Measurements from ENCODE around the gene G6PC3. TPM values are rescaled to one million over a fixed set of nuclear protein-coding genes. Genes with fewer than 3 reads are reported as not detected.

The G6PC3 gene
- total and polyA plus RNA-seq, 2 experiments from 2014 or later = 36.1 to 132 TPM

DNA sequence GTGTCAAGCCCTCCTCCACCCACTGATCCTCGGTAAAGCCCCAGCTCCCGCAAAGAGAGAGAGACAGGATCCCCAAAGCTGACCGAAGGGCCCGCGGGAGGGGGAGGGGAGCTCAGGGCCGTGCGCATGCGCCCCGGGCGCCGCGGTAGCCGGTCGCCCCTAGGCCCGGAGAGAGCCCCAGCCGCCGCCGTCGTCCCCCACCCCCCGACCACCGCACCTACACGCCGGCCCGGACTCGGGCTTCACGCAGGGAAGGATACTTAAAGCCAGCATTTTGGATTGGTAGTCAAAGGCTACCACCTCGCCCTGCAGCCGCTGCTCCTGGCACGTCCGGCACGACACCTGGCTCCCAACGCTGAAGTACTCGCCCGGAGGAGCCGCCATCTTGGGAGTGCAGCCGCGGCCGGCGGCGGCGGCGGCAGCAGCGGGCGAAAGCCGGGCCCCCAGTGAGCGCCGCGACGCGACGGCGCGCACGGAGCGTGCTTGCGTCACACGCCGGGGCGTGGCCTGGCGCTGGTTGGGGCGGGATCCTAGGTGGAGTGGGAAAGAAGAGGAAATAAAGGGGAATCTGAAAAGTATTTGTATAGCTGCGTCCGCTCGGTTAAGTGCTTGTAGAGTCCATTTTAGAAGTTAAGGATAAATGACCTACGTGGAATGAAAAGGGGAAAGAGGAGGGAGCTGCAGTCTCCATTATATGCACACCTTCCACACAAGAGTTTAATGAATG, 4.2 kb upstream of the G6PC3 start, which contains the start of gene LSM12:
TSS of gene LSM12 (minus strand) at position 468 of the 727 bp plus-strand sequence. CDS start at position 384, 84 bp downstream.
- H2AFZ ChIP-seq = peak within 1 kb of the TSS; percentile 65
- H3K9me2 ChIP-seq (replicated peaks; ENCODE audit: insufficient read depth) = no peaks in the 10 kb centered on the region
- WGBS (ENCODE audit: low lambda C conversion rate, missing lambda C conversion rate) = under 1% methylated on average over 46 of the region's 65 CpGs
- DNase-seq (ENCODE audit: low spot score) = peak; percentile 96
- H3K9me3 ChIP-seq (ENCODE audit: low read depth) = no peaks in the 10 kb centered on the region
- peak within 1 kb of the TSS; percentile 99 for H3K27ac ChIP-seq
- no peaks in the 10 kb centered on the region for H3K27me3 ChIP-seq
- TF ChIP-seq, protein P1, sequence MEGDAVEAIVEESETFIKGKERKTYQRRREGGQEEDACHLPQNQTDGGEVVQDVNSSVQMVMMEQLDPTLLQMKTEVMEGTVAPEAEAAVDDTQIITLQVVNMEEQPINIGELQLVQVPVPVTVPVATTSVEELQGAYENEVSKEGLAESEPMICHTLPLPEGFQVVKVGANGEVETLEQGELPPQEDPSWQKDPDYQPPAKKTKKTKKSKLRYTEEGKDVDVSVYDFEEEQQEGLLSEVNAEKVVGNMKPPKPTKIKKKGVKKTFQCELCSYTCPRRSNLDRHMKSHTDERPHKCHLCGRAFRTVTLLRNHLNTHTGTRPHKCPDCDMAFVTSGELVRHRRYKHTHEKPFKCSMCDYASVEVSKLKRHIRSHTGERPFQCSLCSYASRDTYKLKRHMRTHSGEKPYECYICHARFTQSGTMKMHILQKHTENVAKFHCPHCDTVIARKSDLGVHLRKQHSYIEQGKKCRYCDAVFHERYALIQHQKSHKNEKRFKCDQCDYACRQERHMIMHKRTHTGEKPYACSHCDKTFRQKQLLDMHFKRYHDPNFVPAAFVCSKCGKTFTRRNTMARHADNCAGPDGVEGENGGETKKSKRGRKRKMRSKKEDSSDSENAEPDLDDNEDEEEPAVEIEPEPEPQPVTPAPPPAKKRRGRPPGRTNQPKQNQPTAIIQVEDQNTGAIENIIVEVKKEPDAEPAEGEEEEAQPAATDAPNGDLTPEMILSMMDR (IDR thresholded peaks at IDR 0.05; ENCODE audit: poor library complexity) = no peak
- no peak for TF ChIP-seq EZH2 (IDR thresholded peaks at IDR 0.05; ENCODE audit: borderline replicate concordance)
- no peak for TF ChIP-seq EZH2phosphoT487 (IDR thresholded peaks at IDR 0.05; ENCODE audit: low read depth, severe bottlenecking, unreplicated experiment)
- H3K36me3 ChIP-seq (replicated peaks; ENCODE audit: insufficient read depth, low read depth) = peaks cover 5% of the 10 kb centered on the region
- H4K20me1 ChIP-seq (ENCODE audit: insufficient read depth, poor library complexity, severe bottlenecking) = peaks cover 22% of the 10 kb centered on the region
- peak within 1 kb of the TSS; percentile 83 for H3K4me3 ChIP-seq
- H3K4me1 ChIP-seq (ENCODE audit: insufficient read depth) = peaks cover 29% of the 10 kb centered on the region
- H3K79me2 ChIP-seq = peaks cover 51% of the 10 kb centered on the region
- H3K4me2 ChIP-seq = peak within 1 kb of the TSS; percentile 96

DNA sequence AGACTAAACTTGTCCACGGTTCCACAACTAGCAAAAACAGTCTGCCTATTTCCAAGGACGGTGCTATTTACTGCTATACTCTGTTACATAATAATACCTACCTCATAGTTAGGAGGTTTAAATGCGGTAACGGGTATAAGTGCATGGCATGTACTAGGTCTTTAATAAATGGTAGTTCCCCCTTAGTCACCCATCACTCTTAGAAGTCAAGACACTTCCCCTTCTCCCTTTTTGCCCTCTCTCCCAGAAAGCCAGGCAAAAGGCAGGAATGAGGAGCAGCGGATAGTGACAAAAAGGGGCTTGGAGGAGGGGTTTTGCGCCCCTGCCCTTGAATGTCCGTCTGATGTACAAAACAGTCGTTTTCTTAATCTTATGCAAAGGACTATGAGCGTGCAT, 3.0 kb upstream of the G6PC3 start:
- WGBS (ENCODE audit: low lambda C conversion rate, missing lambda C conversion rate) = 95% methylated on average over 9 of the region's 9 CpGs
- Histone ChIP-seq H3K36me3 (replicated peaks; ENCODE audit: insufficient read depth, low read depth) (peaks cover 5% of the 10 kb centered on the region), H3K9me3 (ENCODE audit: low read depth) (no peaks in the 10 kb centered on the region), H4K20me1 (ENCODE audit: insufficient read depth, poor library complexity, severe bottlenecking) (peaks cover 22% of the 10 kb centered on the region), H3K79me2 (peaks cover 51% of the 10 kb centered on the region), H3K4me2 (peak overlapping the region; percentile 73), H3K27me3 (no peaks in the 10 kb centered on the region), H3K27ac (peak overlapping the region; percentile 99), H3K9me2 (replicated peaks; ENCODE audit: insufficient read depth) (no peaks in the 10 kb centered on the region), H3K4me1 (ENCODE audit: insufficient read depth) (peaks cover 38% of the 10 kb centered on the region), H3K4me3 (no peak overlapping the region), H2AFZ (peak overlapping the region; percentile 45)
- TF ChIP-seq EZH2 (IDR thresholded peaks at IDR 0.05; ENCODE audit: borderline replicate concordance) (no peak), EZH2phosphoT487 (IDR thresholded peaks at IDR 0.05; ENCODE audit: low read depth, severe bottlenecking, unreplicated experiment) (no peak)
- TF ChIP-seq, protein P1 (IDR thresholded peaks at IDR 0.05; ENCODE audit: poor library complexity) = no peak
- DNase-seq (ENCODE audit: low spot score) = no peak

DNA sequence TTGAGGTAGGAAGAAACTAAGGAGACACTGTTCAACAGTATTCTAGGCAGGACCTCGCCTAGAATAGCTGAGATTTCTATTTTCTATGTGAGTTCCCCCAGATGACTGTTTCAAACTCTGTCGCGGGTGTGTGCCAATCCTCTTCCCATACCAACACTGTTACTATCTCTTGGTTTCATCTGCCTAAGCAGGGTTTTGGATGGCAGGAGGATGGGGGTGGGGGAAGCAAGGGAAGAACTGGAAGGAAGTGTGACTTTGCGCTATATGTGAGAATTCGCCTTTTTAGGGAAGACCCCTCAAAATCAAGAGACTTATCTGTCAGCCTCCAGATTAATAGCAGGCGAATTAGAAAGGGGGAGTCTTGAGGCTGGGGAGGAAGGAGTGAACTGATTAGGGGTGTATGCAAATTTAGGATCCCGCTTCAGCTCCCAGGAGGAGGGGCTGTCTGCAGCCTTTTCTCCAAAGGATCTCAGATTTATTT, 521 bp upstream of the G6PC3 start:
- H4K20me1 ChIP-seq (ENCODE audit: insufficient read depth, poor library complexity, severe bottlenecking) = peaks cover 5% of the 10 kb centered on the region
- H3K27me3 ChIP-seq = no peaks in the 10 kb centered on the region
- peak overlapping the region; percentile 34 for H3K4me3 ChIP-seq
- H3K4me1 ChIP-seq (ENCODE audit: insufficient read depth) = peaks cover 30% of the 10 kb centered on the region
- TF ChIP-seq EZH2 (IDR thresholded peaks at IDR 0.05; ENCODE audit: borderline replicate concordance) (no peak), EZH2phosphoT487 (IDR thresholded peaks at IDR 0.05; ENCODE audit: low read depth, severe bottlenecking, unreplicated experiment) (no peak)
- TF ChIP-seq, protein P1 (IDR thresholded peaks at IDR 0.05; ENCODE audit: poor library complexity) = no peak
- peak overlapping the region; percentile 89 for H3K27ac ChIP-seq
- no peaks in the 10 kb centered on the region for H3K9me2 ChIP-seq (replicated peaks; ENCODE audit: insufficient read depth)
- peak overlapping the region; percentile 54 for H2AFZ ChIP-seq
- 14% methylated on average over 7 of the region's 7 CpGs for WGBS (ENCODE audit: low lambda C conversion rate, missing lambda C conversion rate)
- H3K9me3 ChIP-seq (ENCODE audit: low read depth) = no peaks in the 10 kb centered on the region
- peaks cover 42% of the 10 kb centered on the region for H3K79me2 ChIP-seq
- H3K36me3 ChIP-seq (replicated peaks; ENCODE audit: insufficient read depth, low read depth) = no peaks in the 10 kb centered on the region
- peak overlapping the region; percentile 76 for H3K4me2 ChIP-seq
- DNase-seq (ENCODE audit: low spot score) = no peak

Data from hepatocyte (in vitro differentiated cells).